K562 (cell line): ENCODE data around the gene C6orf47. TPM values are rescaled to one million over a fixed set of nuclear protein-coding genes. Genes with fewer than 3 reads are reported as not detected.

Source experiments
- ATF3 ChIP-seq, 2 experiments: fragments of 450-650 bp in 1 of 2; sonication (generic) in 1 of 2; formaldehyde crosslinking in 1 of 2; IDR thresholded peaks in 1 of 2; conservative IDR thresholded peaks in 1 of 2; 2 replicates each; pipeline versions ENCODE4 v1.6.1 to v1.8.1; 2016 to 2023; ENCODE audit warnings: mild to moderate bottlenecking in 2 of 2, moderate library complexity in 2 of 2, inconsistent platforms in 1 of 2, missing genetic modification reagents in 1 of 2
- ATF7 ChIP-seq: fragments of 450-650 bp; IDR thresholded peaks from 2 replicates; pipeline ENCODE4 v1.7.1; 2014; ENCODE audit warnings: mild to moderate bottlenecking, moderate library complexity
- CXXC5 ChIP-seq: fragments of 250-450 bp; sonication (Bioruptor Pico); IDR thresholded peaks from 2 replicates; pipeline ENCODE4 v1.8.0; 2022; ENCODE audit warnings: inconsistent platforms, mild to moderate bottlenecking, moderate library complexity
- ETS1 ChIP-seq: conservative IDR thresholded peaks from 2 replicates; pipeline ENCODE4 v1.6.1; 2011; ENCODE audit warnings: low read depth, mild to moderate bottlenecking, low read length; ENCODE audit not compliant: control insufficient read depth
- FUS ChIP-seq: fragments of 200-400 bp; formaldehyde crosslinking; optimal IDR thresholded peaks from 2 replicates; pipeline ENCODE3; 2017; ENCODE audit warnings: low read depth, low read length
- GATA2 ChIP-seq: sonication (generic); formaldehyde crosslinking; IDR thresholded peaks from 2 replicates; pipeline ENCODE4 v1.4.0; 2020; ENCODE audit warnings: mild to moderate bottlenecking, missing genetic modification reagents
- GTF2A2 ChIP-seq: IDR thresholded peaks from 2 replicates; pipeline ENCODE4 v1.6.1; 2016; ENCODE audit warnings: mild to moderate bottlenecking, missing genetic modification characterization, missing compliant biosample characterization
- MAZ ChIP-seq, 2 experiments: fragments of 450-650 bp in 1 of 2; sonication (generic) in 1 of 2; formaldehyde crosslinking; IDR thresholded peaks in 1 of 2; conservative IDR thresholded peaks in 1 of 2; 2 replicates each; pipeline versions ENCODE4 v1.4.0 to v1.5.0; 2020; ENCODE audit warnings: mild to moderate bottlenecking in 1 of 2, missing genetic modification reagents in 1 of 2
- NR2C2 ChIP-seq, 2 experiments: fragments of 200-800 bp in 1 of 2; sonication (Bioruptor generic) in 1 of 2; sonication (generic) in 1 of 2; formaldehyde crosslinking in 1 of 2; IDR thresholded peaks; 2 replicates each; pipeline versions ENCODE4 v1.6.1 to v1.8.0; 2016 to 2022; ENCODE audit warnings: mild to moderate bottlenecking in 1 of 2, missing compliant biosample characterization in 1 of 2, missing genetic modification characterization in 1 of 2, missing genetic modification reagents in 1 of 2
- RNF2 ChIP-seq: sonication (generic); IDR thresholded peaks from 2 replicates; pipeline ENCODE4 v1.6.1; 2016
- THRB ChIP-seq: fragments of 450-650 bp; formaldehyde crosslinking; conservative IDR thresholded peaks from 2 replicates; pipeline ENCODE4 v1.4.0; 2022; ENCODE audit warnings: mild to moderate bottlenecking, missing genetic modification characterization
- UBTF ChIP-seq, 2 experiments: IDR thresholded peaks; 2 replicates each; pipeline ENCODE4 v1.6.1; 2012; ENCODE audit warnings: improper control_type of control experiment in 2 of 2, low read depth in 2 of 2, low read length in 2 of 2, borderline replicate concordance in 1 of 2
- ZBTB9 ChIP-seq: fragments of 450-650 bp; formaldehyde crosslinking; IDR thresholded peaks from 2 replicates; pipeline ENCODE4 v1.4.0; 2020; ENCODE audit warnings: mild to moderate bottlenecking, moderate library complexity
- ZNF165 ChIP-seq: fragments of 250-450 bp; sonication (Bioruptor Pico); IDR thresholded peaks from 2 replicates; pipeline ENCODE4 v1.4.0; 2020; ENCODE audit warnings: borderline replicate concordance
- ZNF395 ChIP-seq: fragments of 200-800 bp; sonication (Bioruptor generic); IDR thresholded peaks from 2 replicates; pipeline ENCODE4 v1.6.1; 2017; ENCODE audit warnings: missing genetic modification characterization, missing compliant biosample characterization
- ZNF778 ChIP-seq: fragments of 450-650 bp; formaldehyde crosslinking; IDR thresholded peaks from 2 replicates; pipeline ENCODE4 v1.4.0; 2020; ENCODE audit warnings: mild to moderate bottlenecking, moderate library complexity
- polyA plus RNA-seq, 8 experiments: library from polyadenylated mRNA; depleted of rRNA in 4 of 8; stranded (reverse) in 5 of 8; unstranded in 3 of 8; fragments of >200 nt; fragmentation: Nextera tagmentation in 2 of 8; fragmentation: Illumina TruSeq in 1 of 8; extraction: Ambion mirVana in 2 of 8; extraction: Trizol in 1 of 8; gene quantifications; 2 replicates each; pipeline versions ENCODE4 v1.2.1 to v1.2.3, GENCODE V29; 2011 to 2014; ENCODE audit warnings: inconsistent platforms in 1 of 8, missing spikeins in 1 of 8
- total RNA-seq, 7 experiments: library from RNA; depleted of rRNA in 6 of 7; stranded (reverse); fragments of >200 nt in 6 of 7; fragmentation: Illumina TruSeq in 2 of 7; extraction: Trizol in 2 of 7; gene quantifications; 2 replicates each; pipeline versions ENCODE4 v1.2.1 to v1.2.3, GENCODE V29; 2011 to 2021; ENCODE audit warnings: low replicate concordance in 1 of 7

Gene C6orf47
- total and polyA plus RNA-seq, 9 of the 15 experiments (the other 6 are each of a cell fraction or from before 2014, with no cell fraction given), result 0.14 to 43.8 (median 27.0) TPM

- TF ChIP-seq UBTF (IDR thresholded peaks at IDR 0.05; ENCODE audit: borderline replicate concordance in 1 of 2, low read depth in 2 of 2, low read length in 2 of 2) (no peak), CXXC5 (peak; percentile 23), ETS1 (0 out of 2 replicates have a peak, but pooled peaks have one; percentile 40), GATA2 (CRISPR knock-in tag) (peak; percentile 5; the same call in 1 of the 2 replicates), ZBTB9 (CRISPR knock-in tag) (peak; percentile 55; the same call in 1 of the 2 replicates), ZNF778 (CRISPR knock-in tag) (no peak), ZNF165 (0 out of 2 replicates have a peak, but pooled peaks have one; percentile 85), ZNF395 (CRISPR knock-in tag) (no peak), RNF2 (no peak), FUS (no peak), NR2C2 (CRISPR knock-in tag; IDR thresholded peaks at IDR 0.05) (0 out of 2 replicates have a peak, but pooled peaks have one; percentile 38), NR2C2 (tag; IDR thresholded peaks at IDR 0.05) (no peak), ATF7 (peak; percentile 55; the same call in 1 of the 2 replicates), GTF2A2 (tag) (no peak), ATF3 (IDR thresholded peaks at IDR 0.05) (no peak), ATF3 (CRISPR knock-in tag; conservative IDR thresholded peaks at IDR 0.05) (peak; percentile 85), MAZ (CRISPR knock-in tag; conservative IDR thresholded peaks at IDR 0.05 in 1 of 2, IDR thresholded peaks at IDR 0.05 in 1 of 2) (peak in 1 of 2 experiments; percentile 89; a peak in 2 of 4 replicates), THRB (CRISPR knock-in tag) (peak; percentile 58; the same call in 1 of the 2 replicates)
Observed at GRCh38 chr6:31663961-31664789, 3.6 kb upstream of the C6orf47 start (continued).
